Measurements from ENCODE around the gene COX19. TPM values are rescaled to one million over a fixed set of nuclear protein-coding genes. Genes with fewer than 3 reads are reported as not detected.

The COX19 gene
- total and polyA plus RNA-seq, 2 donors (not counting 1 experiment from before 2014, with no cell fraction given), result 14.7 to 38.3 TPM

GRCh38 chr7:986766-987751, 11.7 kb upstream of the COX19 start:
- no peak for DNase-seq
- ChIA-PET CTCF (no interaction called here), POLR2A (no interaction called here)

More at GRCh38 chr7:986766-987751, 11.7 kb upstream of the COX19 start:
- Mint-ChIP-seq H3K4me1 (no peaks in the 10 kb centered on the region), H3K27ac (no peak overlapping the region), H3K9me3 (ENCODE audit: insufficient read depth) (no peaks in the 10 kb centered on the region), H3K4me3 (no peak overlapping the region), H3K27me3 (peaks cover 8% of the 10 kb centered on the region)
- Histone ChIP-seq H3K4me1 (ENCODE audit: control insufficient read depth in 2 of 2, insufficient read depth in 2 of 2, low read length in 2 of 2) (no peaks in the 10 kb centered on the region), H3K4me3 (ENCODE audit: control extremely low read depth in 1 of 5, extremely low read depth in 1 of 5, insufficient read depth in 1 of 5, low read depth in 2 of 5, low read length in 4 of 5) (no peak overlapping the region), H3K27ac (ENCODE audit: low read length in 2 of 2) (no peak overlapping the region), H2AFZ (ENCODE audit: insufficient read depth, low read depth, low read length, poor library complexity, severe bottlenecking) (no peak overlapping the region), H3K27me3 (replicated peaks in 1 of 4; ENCODE audit: control extremely low read depth in 1 of 4, control insufficient read depth in 3 of 4, insufficient read depth in 4 of 4, low read length in 3 of 4) (peaks cover 0 to 29% (median 7%) of the 10 kb centered on the region in 4 experiments), H3K79me2 (ENCODE audit: control insufficient read depth, insufficient read depth, low read length) (no peaks in the 10 kb centered on the region), H3K9me3 (ENCODE audit: control extremely low read depth in 1 of 3, control insufficient read depth in 2 of 3, insufficient read depth in 1 of 3, low read length in 2 of 3) (no peaks in the 10 kb centered on the region), H4K20me1 (ENCODE audit: control insufficient read depth, insufficient read depth, low read length, poor library complexity, severe bottlenecking) (peaks cover 1% of the 10 kb centered on the region), H3K36me3 (replicated peaks in 1 of 2; ENCODE audit: control extremely low read depth in 1 of 2, control insufficient read depth in 1 of 2, extremely low read depth in 1 of 2, insufficient read depth in 2 of 2, low read length in 1 of 2) (no peaks in the 10 kb centered on the region), H3K9ac (ENCODE audit: low read length) (no peak overlapping the region), H3K4me2 (replicated peaks; ENCODE audit: low read depth, low read length, poor library complexity, severe bottlenecking) (no peak overlapping the region)
- intact Hi-C loops (cut with micrococcal nuclease), result no loop called here
- TF ChIP-seq CTCF (IDR thresholded peaks at IDR 0.05), result no peak
- no peak for TF ChIP-seq EZH2 (IDR thresholded peaks at IDR 0.05; ENCODE audit: borderline replicate concordance, insufficient read depth, low read depth, low read length, poor library complexity, severe bottlenecking)
- no peak for ATAC-seq (ENCODE audit: low read depth)
- WGBS (ENCODE audit: insufficient coverage), result 91% methylated on average over 52 of the region's 56 CpGs

All from B cell (primary cell).